ENCODE data around the gene SLAIN2. TPM values are rescaled to one million over a fixed set of nuclear protein-coding genes. Genes with fewer than 3 reads are reported as not detected.
"Not testable (repeated sequence)": the region's sequence is repeated elsewhere in the genome, so short reads cannot be mapped to it uniquely, and the experiment has no call there.

SLAIN2 gene
- total RNA-seq = 122 TPM
- long read RNA-seq, full-length matches to known transcripts = 4 of 67 reads
- long read RNA-seq, partial matches to known transcripts = 13 of 67 reads
- long read RNA-seq, other reads (novel, unspliced or antisense) = 50 of 67 reads

DNA sequence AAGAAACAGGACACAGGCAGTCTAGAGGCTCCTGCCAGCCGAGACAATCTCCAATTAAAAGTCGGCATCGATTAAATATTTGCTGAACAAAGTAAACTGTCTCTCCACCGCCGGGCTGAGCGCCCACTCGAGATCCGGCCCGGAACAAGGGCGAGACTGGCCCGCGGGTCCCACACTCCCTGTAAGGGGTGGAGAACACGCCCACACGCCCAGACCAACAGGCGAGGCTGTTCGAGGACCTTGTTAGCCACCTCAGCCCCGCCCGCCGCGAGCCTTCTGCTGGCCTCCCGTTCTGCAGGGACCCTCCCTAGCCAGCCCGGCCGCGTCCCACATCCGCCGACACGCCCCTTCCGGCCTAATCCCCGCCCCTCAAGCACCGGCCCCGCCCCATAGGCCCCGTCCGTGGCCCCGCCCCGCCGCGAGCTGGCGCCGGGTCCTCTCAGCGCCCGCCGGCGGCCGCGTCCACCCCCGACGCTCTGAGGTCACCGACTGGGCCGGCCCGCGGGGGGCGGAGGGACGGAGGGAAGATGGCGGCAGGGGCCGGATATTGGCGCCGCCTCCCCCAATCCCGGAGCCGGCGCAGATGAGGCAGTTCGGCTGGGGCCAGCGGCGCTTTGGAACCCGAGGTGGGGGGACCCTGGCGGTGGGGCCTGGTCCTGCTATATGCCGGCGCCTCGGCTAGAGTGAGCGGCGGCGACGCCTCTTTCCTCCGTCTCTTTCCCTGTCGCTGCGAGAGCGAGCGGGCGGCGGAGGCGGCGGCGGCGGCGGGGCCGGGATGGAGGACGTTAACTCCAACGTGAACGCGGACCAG is at the start of gene SLAIN2:
SLAIN2 (plus strand) TSS at position 565 of the 811 bp plus-strand sequence; CDS start at position 776, 211 bp downstream.
- DNase-seq = peak; percentile 100
- intact Hi-C loops (cut with micrococcal nuclease) = no loop called here
- peak; percentile 95 for ATAC-seq

DNA sequence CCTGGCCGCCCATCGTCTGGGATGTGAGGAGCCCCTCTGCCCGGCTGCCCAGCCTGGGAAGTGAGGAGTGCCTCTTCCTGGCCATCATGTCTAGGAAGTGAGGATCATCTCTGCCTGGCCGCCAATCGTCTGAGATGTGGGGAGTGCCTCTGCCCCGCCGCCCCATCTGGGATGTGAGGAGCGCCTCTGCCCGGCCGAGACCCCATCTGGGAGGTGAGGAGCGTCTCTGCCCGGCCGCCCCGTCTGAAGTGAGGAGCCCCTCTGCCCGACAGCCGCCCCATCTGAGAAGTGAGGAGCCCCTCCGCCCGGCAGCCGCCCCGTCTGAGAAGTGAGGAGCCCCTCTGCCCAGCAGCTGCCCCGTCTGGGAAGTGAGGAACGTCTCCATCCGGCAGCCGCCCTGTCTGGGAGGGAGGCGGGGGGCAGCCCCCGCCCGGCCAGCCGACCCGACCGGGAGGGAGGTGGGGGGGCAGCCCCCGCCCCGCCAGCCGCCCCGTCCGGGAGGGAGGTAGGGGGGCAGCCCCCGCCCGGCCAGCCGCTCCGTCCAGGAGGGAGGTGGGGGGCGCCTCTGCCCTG is 49.0 kb upstream of the SLAIN2 start:
- ATAC-seq; DNase-seq; intact Hi-C loops (cut with micrococcal nuclease): not testable (repeated sequence)

DNA sequence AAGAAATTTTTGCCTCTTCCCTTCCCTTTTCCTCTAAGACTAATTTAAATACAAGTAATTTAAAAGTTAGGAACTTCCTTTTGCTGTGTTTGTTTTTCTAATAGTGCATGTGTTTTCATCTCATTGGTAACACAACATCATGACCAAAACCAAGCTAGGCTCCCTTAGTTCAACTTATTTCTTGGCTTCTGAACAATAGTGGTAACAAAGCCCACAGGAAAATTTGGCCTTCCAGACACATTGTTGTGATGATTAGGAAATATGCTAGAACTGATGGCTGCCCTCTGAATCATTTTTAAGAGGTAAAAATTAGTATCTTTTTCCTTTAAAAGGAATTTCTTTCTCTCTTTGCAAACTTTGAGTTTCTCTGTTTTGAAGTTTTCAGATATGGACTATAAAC is 46.2 kb upstream of the SLAIN2 start:
- ATAC-seq (no peak), DNase-seq (no peak)
- intact Hi-C loops (cut with micrococcal nuclease) = no loop called here

DNA sequence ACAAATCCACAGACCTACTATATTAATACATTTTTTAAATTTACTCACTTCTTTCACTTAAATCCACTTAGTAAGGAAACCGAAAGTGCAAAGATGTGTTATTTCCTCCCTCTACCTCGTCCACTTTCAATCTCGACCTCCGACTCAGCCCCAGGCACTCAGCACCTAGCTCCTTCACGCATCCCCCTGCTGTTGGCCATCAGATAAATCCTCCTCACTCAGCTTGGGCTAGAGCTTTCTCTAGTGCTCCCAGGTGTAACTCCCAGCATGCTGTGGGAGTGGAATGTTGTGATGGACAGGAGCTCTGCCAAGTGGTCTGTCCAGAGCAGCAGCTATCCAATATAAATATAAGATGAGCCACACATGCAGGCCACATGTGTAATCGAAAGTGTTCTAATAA is 45.0 kb upstream of the SLAIN2 start:
- intact Hi-C loops (cut with micrococcal nuclease) = no loop called here
- ATAC-seq (no peak), DNase-seq (no peak)

DNA sequence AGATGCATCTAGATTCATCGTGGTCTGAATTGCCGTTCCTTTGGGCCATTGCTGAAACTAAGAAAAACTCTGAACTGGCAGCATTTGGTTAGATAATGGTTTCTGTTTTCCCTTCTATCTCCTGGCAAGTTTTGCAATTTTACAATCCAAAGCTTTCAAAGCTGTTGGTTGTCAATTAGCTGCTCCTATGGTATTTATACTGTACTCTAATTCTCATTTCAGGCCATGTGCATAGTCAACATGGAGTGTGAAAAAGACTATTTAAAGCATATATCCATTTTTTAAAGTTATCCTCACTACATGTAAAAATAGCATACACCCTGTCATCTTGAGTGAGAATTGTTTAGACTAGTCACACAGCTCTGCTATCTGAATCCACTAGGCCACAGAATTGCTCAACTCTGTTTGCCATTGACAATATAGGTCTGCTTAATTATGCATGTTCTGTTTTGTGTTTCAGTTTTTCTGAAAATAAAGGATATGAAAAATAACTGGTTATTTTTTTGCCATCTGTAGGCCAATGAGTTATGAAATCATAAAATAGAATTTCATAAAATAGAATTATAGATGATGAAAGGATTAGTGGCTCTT is 44.0 kb upstream of the SLAIN2 start:
- ATAC-seq (no peak), DNase-seq (no peak)
- intact Hi-C loops (cut with micrococcal nuclease) = no loop called here

DNA sequence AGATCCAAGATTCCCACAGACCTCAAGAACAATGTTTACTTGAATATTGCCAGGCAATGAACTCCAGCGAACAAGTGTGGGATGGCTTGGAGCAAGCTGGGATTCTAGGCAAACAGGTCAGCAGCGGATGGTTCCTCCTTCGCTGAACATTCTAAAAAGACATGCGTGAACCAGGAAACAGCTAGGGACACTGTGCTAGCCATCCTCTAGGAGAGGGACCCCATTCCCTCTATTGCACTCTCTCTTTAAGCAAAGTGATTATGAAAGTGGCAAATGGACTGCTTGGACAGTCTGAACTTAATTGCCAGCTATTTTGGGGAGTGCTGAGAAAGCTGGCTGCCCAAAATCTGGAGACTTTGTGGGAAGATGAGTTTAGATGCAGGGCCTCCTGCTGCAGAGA is 41.8 kb upstream of the SLAIN2 start:
- ATAC-seq = no peak
- no peak for DNase-seq
- intact Hi-C loops (cut with micrococcal nuclease) = no loop called here

DNA sequence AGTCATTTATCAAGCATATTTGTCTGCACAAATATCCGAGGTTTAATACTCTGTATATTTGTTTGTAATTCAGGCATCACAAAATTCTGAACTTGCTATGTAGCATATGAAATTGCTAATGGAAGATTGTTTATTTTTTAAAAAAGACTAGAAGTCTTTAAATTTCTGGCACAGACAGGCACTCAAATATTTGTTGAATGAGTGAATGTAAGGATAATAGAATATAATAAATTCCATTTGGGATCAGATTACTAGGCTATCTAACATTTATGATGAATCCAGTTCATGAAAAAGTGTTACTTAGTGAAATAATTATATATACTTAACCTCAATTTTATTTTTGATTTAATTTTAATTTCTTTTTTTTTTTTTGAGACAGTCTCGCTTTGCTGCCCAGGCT is 41.3 kb upstream of the SLAIN2 start:
- DNase-seq (no peak), ATAC-seq (no peak)
- intact Hi-C loops (cut with micrococcal nuclease) = no loop called here

DNA sequence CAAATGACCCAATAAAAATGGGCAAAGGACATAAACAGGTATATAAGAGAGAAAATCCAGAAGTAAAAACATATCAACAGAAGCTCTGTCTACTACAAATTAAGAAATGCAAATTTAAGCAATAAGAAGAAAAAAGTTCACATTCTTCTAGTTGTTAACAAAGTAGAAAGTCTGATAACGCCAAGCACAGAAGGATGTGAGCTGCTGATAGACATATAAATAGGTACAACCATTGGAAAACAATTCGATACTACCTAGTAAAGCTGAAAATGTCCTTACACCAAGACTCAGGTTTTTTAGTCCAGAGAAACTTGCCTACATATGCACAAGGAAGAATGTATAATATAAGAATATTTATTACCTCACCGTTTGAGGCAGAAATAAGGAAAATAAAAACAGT is 35.8 kb upstream of the SLAIN2 start:
- intact Hi-C loops (cut with micrococcal nuclease) = no loop called here
- ATAC-seq (no peak), DNase-seq (no peak)

DNA sequence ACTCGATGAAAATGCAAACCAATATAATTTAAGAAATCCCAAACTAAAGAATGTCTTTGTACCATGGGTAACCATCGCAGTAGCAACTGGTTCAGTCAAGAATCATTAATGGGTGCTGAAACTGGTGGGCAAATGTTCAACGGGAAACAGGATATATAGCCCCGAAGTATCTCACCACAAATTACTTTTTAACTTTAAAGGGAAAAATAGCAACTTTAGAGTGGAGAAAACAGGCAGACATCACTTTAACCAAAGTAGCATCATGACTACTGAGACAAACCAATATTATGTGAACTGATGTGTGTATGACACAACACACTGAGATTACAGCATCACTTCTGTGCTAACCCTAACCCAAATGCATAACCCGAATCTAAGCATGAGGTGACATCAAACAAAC is 33.8 kb upstream of the SLAIN2 start:
- intact Hi-C loops (cut with micrococcal nuclease) = no loop called here
- ATAC-seq (no peak), DNase-seq (no peak)

DNA sequence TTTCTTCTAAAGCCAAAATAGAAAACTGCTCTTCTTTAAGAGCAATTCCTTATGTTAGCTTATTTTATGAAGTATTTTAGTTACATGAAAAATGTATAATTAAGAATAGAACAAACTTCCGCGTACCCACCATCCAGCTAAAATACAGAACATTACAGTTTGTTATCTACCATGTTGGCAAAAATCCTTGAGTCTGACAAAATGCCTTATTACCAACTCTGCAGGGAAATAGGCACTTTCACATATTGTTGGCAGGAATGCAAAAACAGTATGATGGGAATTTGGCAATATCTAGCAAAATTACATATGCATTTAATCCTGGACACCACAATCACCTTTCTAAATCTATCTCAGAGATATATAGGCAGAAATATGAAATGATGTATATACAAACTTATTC is 32.4 kb upstream of the SLAIN2 start:
- DNase-seq (no peak), ATAC-seq (no peak)
- intact Hi-C loops (cut with micrococcal nuclease) = no loop called here

DNA sequence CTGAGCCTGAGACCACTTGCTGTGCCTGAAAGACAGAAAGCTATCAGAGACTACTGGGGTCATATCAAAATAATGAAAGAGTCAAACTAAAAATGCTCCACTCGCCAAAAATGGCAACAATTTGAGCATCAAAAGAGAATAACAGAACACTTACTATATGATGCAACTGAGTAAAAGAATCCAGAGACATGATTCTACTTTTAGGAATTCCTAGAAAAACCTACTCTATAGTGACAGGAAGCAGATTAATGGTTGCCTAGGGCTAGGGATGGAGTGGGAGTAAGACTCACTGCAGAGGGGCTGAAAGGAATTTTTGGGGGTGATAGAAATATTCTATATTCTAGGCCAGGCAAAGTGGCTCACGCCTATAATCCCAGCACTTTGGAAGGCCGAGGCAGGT is 29.4 kb upstream of the SLAIN2 start:
- intact Hi-C loops (cut with micrococcal nuclease) = no loop called here
- ATAC-seq (no peak), DNase-seq (no peak)

DNA sequence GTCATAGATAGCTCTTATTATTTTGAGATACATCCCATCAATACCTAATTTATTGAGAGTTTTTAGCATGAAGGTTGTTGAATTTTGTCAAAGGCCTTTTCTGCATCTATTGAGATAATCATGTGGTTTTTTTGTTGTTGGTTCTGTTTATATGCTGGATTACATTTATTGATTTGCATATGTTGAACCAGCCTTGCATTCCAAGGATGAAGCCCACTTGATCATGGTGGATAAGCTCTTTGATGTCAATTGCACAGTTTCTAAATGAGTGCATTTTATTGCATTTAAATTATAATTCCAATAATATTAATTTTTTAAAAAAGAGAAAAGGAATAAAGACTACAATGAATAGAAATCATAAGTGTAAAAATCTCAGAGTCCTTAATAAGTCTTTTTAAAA is 26.6 kb upstream of the SLAIN2 start:
- intact Hi-C loops (cut with micrococcal nuclease); DNase-seq; ATAC-seq: not testable (repeated sequence)

DNA sequence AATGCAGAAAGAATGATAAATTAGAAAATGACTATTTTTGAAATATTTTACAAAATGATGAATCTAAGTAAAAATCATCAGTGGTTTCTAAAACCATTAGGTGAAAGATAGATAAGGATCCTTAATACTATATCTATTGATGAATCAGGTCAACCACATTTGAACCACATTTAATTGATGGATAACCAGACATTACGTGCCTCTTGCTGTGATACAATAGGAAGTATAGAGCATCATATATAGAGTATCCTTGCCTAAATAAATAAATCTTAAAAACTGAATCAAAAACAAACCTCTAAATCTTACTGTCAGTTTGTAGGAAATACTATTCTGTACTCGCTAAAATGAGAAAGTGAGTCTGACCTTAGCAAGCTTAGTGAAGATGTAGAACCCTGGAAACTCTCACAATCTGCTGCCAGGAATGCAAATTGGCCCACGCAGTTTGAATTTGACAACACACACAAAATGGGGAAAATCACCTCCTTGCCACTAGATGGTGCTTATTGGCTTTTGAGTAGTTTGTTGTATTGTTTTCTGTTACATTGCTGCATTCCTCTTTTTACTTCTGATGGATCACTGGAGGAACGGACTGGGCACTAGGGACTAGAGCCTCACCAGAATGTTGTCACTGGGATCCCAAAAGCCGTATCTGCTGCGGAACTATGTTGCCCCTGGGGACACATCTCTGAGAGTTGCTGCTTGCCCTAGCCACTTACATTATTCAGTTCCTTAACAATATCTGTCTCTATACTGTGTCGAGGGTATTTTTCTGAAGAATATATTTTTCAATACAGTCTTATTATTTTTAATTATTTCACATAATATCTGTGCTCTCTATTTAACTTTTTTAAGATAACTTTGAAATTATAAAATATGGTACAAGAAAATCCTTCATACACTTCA is 25.4 kb upstream of the SLAIN2 start:
- DNase-seq = no peak
- intact Hi-C loops (cut with micrococcal nuclease) = no loop called here
- ATAC-seq = no peak

DNA sequence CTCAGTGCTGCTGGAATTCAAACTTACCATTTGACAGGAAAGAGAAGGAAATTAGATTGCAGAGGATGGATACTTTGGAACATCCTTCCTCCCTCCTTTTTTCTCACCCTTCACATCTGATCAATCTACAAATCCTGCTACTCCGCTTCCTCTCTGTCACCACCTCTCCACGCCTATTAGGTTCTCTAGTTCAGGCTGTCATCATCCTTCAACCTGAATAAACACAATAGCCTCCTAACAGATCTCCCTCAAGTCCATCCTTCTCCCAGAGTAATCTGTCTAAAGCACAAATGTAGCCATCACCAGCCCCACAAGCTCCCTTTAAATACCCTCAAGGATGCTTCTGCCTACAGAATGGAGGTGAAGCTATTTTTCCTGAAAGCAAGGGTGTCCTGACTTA is 20.0 kb upstream of the SLAIN2 start:
- ATAC-seq (no peak), DNase-seq (no peak)
- intact Hi-C loops (cut with micrococcal nuclease) = no loop called here

DNA sequence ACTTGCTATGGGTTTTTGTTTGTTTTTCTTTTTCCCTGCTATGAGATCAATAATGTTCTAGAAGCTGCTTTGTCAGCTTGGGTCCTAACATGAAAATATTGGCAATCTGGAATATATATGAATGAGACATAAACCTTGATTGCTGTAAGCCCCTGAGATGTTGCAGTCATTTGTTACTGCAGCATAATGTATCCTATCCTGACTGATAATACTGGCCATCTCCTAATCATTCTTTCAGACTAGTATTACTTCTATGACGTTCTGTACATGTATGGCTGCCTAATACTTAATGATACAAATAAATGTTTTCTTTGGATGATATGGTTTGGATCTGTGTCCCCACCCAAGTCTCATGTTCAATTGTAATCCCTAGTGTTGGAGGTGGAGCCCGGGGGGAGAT is 19.3 kb upstream of the SLAIN2 start:
- intact Hi-C loops (cut with micrococcal nuclease) = no loop called here
- DNase-seq (no peak), ATAC-seq (no peak)

DNA sequence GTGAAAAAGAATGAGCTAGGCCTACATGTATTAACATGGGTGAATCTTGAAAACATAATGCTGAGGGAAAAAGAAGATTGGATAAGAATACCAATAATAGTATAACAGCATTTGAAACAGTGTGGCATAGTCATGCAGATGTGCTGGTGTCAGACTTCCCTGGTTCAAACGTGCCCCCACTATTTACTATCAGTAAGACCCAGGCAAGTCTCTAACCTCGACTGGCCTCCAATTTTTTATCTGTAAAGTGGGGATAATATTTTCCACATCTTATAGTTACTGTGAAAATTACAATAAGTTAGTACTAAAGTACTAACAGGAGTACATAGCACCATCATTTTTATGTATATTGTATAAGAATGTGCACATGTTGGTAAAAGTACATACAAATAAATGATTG is 17.0 kb upstream of the SLAIN2 start:
- ATAC-seq = no peak

DNA sequence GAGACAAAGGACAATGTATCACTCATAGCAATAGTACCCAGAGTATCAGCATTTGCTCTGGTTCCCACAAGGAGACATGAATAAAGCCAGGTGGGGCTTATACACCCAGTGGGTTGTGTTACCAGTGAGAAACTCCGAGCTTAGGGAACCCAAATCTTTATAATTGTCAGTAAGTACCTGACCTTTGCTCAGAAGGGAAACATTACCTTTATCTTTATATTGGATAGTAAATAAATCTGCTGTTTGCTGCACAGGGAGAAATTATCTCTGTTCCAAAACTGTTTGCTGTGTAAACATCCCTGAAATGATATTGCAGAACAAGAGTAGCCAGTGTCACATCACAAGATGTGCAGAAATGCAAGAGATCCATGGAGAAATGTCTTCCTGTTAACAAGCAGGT is 12.1 kb upstream of the SLAIN2 start:
- intact Hi-C loops (cut with micrococcal nuclease) = no loop called here
- ATAC-seq (no peak), DNase-seq (no peak)

More for the DNA sequence above, 17.0 kb upstream of the SLAIN2 start:
- DNase-seq = no peak
- intact Hi-C loops (cut with micrococcal nuclease) = no loop called here

DNA sequence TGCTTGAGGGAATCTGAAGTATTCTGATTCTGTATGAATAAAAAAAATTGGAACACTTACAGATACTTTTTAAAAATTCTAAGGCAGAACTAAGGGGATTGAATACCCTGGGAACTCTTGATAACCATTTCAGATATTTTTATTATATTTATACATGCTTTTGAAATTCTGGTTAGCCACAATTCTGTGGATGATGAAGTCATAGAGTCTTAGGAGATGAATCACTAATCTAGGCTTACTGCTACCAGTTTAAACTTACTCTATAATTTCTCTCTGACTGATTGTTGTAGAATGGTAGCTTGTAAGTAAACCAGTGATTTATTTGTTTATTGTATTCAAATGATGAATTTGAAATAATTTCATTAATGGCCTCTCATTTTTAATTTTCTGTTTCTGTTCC is 11.4 kb upstream of the SLAIN2 start:
- no peak for ATAC-seq
- DNase-seq = no peak
- intact Hi-C loops (cut with micrococcal nuclease) = no loop called here

DNA sequence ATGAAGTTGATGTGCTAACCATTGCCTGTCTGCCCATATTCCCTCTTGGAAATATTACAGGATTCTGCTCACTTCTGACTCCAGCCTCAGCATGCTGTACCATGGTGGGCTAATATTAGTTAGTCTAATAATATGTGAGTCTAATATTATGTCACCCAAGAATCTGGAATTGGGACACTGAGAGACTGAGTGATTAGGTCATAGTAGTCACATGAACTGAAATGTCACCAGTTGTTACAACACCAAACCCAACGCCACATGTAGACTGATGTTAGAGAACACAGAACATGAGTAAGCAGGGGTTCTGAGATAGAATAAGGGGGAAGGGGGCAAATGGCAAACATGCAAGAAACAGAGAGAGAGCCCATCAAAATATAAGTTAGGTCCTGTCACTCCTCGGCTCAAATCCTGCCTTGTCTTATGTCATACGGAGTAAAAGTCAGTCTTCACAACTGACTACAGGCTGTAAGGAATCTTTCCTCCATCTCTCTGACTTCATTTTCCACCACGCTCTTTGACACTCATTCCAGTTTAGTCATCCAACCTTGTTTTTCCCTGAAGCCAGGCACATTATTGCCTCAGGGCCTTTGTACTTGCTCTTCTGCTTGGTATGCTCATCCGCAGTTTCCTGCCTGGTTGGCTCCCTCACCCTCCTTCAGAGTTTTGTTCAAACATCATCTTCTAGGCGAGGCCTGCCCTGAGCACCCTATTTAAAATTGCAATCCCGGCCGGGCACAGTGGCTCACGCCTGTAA is 9.6 kb upstream of the SLAIN2 start:
- peak; percentile 87 for ATAC-seq
- intact Hi-C loops (cut with micrococcal nuclease) = no loop called here
- no peak for DNase-seq
